ENCODE results near the gene ARF4.

ARF4 gene

GRCh38 chr3:57577801-57578200, 19.3 kb downstream of the ARF4 start:
- DNase-seq (ENCODE audit: low spot score) = no peak

GRCh38 chr3:57575966-57576626, 21.0 kb downstream of the ARF4 start:
- DNase-seq (ENCODE audit: low spot score) = no peak

GRCh38 chr3:57572096-57572495, 25.0 kb downstream of the ARF4 start:
- DNase-seq (ENCODE audit: low spot score) = no peak

- no peak for DNase-seq (ENCODE audit: low spot score)
Measured at GRCh38 chr3:57570878-57571277, 26.3 kb downstream of the ARF4 start.

GRCh38 chr3:57569859-57570450, 27.2 kb downstream of the ARF4 start:
- DNase-seq (ENCODE audit: low spot score) = no peak

- no peak for DNase-seq (ENCODE audit: low spot score)
Measured at GRCh38 chr3:57559526-57559925, 37.6 kb downstream of the ARF4 start.

GRCh38 chr3:57557085-57557537, 40.0 kb downstream of the ARF4 start:
- DNase-seq (ENCODE audit: low spot score) = peak; percentile 24

GRCh38 chr3:57556459-57557084, 40.6 kb downstream of the ARF4 start:
- peak; percentile 38 for DNase-seq (ENCODE audit: low spot score)

- DNase-seq (ENCODE audit: low spot score) = peak; percentile 81
Measured at GRCh38 chr3:57555738-57556458, 41.2 kb downstream of the ARF4 start, which contains the start of gene PDE12. TSS of gene PDE12 (plus strand) at chr3:57556274. CDS start at chr3:57556380, 106 bp downstream.

GRCh38 chr3:57555306-57555705, 41.8 kb downstream of the ARF4 start:
- no peak for DNase-seq (ENCODE audit: low spot score)

- DNase-seq (ENCODE audit: low spot score) = no peak
Measured at GRCh38 chr3:57546616-57547015, 50.5 kb downstream of the ARF4 start.

GRCh38 chr3:57545636-57546268, 51.4 kb downstream of the ARF4 start:
- no peak for DNase-seq (ENCODE audit: low spot score)

GRCh38 chr3:57544181-57545125, 52.7 kb downstream of the ARF4 start, which contains the start of gene DNAH12:
TSS of gene DNAH12 (minus strand) at chr3:57544344. CDS start at chr3:57542870, 1,474 bp downstream.
- peak; percentile 4 for DNase-seq (ENCODE audit: low spot score)

- DNase-seq (ENCODE audit: low spot score) = no peak
Measured at GRCh38 chr3:57538465-57538864, 58.7 kb downstream of the ARF4 start.

- DNase-seq (ENCODE audit: low spot score) = no peak
Measured at GRCh38 chr3:57530071-57530608, 67.0 kb downstream of the ARF4 start.

Data from NAMALWA (cell line).